GM18867 (cell line): ENCODE data around the gene ACER3.
"Not testable (repeated sequence)": the region's sequence is repeated elsewhere in the genome, so short reads cannot be mapped to it uniquely, and the experiment has no call there.

ENCODE experiments used
- ATAC-seq: cut with Tn5 transposase; IDR thresholded peaks from one replicate; pipeline ENCODE4 v1.9.1; 2021; ENCODE audit warnings: mild to moderate bottlenecking, moderate library complexity; ENCODE audit not compliant: unreplicated experiment

ACER3 gene

GRCh38 chr11:76835928-76836612 is 24.6 kb upstream of the ACER3 start:
- no peak for ATAC-seq

DNA sequence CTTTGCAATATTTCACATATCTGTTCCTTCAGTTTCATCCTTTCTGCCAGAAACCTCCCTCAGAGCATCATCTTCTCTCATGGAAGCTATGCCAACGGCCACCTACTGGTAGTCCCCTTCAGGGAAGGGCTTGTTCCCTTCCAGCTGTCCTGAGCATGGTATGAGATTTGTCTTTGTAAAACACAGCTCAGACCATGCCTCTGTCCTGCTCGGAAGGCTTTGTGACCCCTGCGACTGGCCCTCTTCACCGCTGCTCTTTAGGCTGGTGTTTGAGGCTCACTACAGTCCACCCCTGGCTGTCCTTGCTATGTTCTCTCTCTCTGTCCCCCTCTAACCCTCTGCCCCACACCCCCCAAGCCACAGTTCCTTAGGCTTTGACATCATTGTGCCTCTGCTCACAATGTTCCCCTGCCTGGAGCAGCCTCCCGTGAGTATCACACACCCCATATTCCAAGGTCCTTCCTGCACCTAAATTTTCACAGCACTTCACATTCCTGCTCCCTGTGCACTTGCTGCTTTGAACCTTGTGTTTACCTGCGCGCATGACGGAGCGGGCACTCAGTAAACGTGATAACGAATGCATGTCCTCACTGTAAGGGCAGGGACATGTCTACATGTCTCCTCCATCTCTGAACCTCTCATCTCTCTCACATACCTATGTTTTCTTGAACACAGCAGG is 24.0 kb upstream of the ACER3 start:
- no peak for ATAC-seq

GRCh38 chr11:76837696-76838677 is 22.7 kb upstream of the ACER3 start:
- no peak for ATAC-seq

DNA sequence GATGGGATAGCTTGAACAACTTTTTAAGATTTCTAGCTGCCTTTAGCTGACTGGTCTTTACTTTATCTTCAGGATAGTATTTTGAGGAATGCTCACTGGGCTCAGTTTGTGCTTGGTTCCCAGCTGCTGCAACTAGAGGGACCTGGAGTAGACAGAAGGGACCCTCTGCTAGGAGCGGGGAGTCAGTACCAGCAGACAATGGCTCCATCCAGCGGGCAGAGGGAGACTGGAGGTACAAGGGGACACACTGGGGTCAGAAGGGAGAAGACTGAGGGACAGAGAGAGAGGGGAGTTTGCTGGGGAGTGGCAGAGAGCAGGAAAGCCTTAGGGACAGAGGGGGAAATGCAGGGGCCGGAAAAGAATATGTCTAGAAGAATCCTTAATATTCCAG is 22.0 kb upstream of the ACER3 start:
- no peak for ATAC-seq

GRCh38 chr11:76839311-76839710 is 21.4 kb upstream of the ACER3 start:
- no peak for ATAC-seq

GRCh38 chr11:76841923-76842452 is 18.7 kb upstream of the ACER3 start:
- ATAC-seq = no peak

DNA sequence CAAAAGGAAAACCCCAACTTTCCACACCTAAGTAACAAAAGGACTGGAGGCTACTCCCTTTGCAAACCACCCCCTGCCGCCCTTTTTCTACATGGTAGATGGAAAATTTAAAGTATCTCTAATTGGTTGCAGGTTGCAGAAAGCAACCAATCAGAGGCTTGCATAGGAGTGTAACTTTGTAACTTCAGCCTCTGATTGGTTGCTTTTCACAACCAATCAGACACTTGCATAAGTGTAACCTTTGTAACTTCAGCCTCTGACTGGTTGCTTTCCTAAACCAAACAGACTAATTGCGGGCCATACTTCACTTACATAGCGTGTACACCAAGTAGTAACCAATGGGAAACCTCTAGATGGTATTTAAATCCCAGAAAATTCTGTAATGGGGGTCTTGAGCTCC is 16.8 kb upstream of the ACER3 start:
- ATAC-seq = no peak

GRCh38 chr11:76844511-76844910 is 16.2 kb upstream of the ACER3 start:
- no peak for ATAC-seq

DNA sequence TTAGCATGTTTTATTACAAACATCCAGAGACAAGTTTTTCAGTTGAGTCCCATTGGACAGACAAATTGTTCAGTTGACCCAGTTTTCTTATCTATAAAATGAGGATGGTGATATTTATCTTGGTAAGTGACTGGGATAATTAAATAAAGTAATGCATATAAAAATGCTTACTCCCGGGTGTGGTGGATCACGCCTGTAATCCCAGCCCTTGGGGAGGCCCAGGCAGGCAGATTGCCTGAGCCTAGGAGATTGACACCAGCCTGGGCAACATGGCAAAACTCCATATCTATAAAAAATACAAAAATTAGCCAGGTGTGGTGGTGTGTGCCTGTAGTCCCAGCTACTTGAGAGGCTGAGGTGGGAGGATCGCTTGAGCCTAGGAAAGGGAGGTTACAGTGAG is 15.6 kb upstream of the ACER3 start:
- ATAC-seq = no peak

DNA sequence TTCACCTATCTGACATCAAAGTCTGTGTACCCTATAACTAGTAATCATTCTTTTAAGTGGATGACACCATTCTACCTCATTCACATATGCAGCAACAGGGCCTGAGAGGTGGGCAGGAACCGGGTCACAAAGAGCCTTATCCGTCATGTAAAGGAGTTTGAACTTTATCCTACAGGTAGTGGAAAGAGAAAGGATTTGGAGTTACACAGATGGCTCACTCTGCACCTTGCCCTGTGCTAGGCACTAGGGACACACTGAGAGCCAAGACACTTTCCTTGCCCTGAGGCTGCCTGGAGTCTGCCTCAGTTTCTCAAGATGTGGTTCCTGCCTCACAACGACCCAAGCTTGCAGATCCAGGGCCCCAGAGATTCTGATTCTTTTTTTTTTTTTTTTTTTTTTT is 14.3 kb upstream of the ACER3 start:
- ATAC-seq = no peak

DNA sequence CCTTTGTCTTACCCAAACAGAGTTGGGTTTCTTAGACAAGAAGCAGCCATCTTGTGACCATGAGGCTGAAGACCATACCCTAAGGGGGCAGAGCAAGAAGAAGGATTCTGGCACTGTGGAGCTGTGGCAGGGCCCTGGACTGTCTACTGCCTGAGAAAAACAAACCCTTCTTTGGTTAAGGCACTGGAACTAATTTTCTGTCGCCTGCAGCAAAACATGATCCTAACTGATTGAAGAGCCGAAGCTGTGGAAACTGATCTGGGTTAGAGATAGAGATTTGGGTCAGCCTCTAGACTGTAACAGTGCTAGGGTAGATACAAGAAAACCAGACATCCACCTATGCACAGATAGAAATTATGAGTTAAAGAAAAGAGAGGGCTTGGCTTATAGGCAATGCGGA is 11.3 kb upstream of the ACER3 start:
- ATAC-seq = no peak

- no peak for ATAC-seq
These were observed 10.6 kb upstream of the ACER3 start for GRCh38 chr11:76850130-76850529.

DNA sequence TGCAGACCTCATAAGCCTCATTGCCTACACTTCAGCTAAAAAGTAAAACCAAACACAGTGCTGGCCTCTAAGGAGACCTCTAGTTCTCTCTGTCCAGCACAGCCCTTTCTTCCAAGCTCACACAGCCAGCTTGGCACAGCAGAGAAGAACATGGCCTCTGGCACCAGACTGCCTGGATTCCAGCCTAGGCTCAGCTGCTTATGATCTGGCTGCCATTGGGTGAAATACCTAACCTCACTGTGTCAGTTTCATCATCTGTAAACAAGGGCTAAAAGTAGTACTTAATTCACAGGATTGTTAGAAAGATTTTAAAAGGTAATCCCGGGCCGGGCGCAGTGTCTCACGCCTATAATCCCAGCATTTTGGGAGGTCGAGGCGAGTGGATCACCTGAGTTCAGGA is 9.9 kb upstream of the ACER3 start:
- no peak for ATAC-seq

GRCh38 chr11:76854709-76855108 is 6.0 kb upstream of the ACER3 start:
- no peak for ATAC-seq

- not testable (repeated sequence) for ATAC-seq
These were observed 5.0 kb upstream of the ACER3 start for GRCh38 chr11:76855670-76856069.

GRCh38 chr11:76856106-76856505 is 4.6 kb upstream of the ACER3 start:
- ATAC-seq = no peak

DNA sequence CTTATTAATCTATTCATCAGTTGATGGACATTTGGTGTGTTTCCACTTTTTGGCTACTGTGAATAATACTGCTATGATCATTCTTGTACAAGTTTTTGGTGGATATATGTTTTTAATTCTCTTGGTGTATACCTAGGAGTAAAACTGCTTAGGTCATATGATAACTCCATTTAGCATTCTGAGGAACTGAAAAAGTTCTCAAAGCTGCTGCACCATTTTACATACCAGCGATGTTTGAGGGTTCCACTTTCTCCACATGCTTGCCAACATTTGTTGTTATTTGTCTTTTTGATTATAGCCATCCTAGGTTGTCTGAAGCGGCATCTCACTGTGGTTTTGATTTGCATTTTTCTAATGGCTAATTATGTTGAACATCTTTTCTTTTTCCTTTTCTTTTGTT is 4.1 kb upstream of the ACER3 start:
- no peak for ATAC-seq

DNA sequence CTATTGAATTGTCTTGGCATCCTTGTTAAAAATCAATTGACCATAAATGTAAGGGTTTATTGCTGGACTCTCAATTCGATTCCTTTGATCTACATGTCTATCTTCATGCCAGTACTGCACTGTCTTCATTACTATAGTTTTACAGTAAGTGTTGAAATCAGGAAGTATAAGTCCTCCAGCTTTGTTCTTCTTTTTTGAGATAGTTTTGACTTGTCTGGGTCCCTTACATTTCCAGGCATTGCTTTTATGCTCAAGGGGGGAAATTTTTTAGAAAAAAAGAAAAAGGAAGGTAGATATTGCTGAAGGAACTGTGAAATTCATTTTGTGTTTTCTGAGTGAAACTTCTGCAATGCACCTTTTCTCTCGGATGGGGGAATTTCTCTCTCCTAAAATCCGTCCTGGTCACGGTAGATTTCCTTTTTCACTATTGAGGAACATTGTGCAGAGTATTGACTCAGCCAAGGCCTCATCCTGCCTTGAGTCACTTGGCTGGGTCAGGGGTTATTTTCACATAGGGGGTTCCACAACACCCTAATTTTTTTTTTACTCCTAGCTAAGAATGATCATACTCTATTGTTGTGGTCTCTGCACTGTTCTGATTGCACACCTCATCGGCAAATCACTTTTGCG is 2.8 kb upstream of the ACER3 start:
- ATAC-seq = no peak

- ATAC-seq = no peak
These were observed 950 bp upstream of the ACER3 start for GRCh38 chr11:76859708-76860227.

DNA sequence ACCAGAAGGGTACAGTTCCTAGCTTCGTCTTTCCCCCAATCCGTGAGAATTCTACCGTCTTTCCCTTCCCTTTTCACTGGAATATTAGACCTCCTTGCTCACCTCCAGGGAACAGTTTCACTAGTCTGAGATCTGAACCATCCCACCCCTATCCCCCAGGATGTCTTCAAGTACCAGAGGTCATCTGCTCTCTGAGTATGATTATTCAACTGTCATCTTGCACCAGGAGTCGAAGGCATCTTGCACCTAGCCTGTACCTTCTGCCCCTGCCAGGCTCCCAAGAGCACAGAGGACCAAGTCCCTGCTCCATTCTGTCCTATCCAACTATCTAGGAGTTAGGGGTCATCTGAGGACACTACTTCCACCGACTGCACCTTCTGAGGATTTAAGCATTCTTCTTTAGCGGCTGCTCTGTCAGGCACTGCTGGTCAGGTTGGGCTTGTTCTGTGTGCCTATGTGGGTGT is 804 bp downstream of the ACER3 start:
- no peak for ATAC-seq

GRCh38 chr11:76862794-76863193 is 2.1 kb downstream of the ACER3 start:
- not testable (repeated sequence) for ATAC-seq
